Islet of Langerhans (tissue), 1 donor: ENCODE measurements around the gene OSBPL8.
"Not testable (repeated sequence)": the region's sequence is repeated elsewhere in the genome, so short reads cannot be mapped to it uniquely, and the experiment has no call there.

Experiments
- FAIRE-seq: peaks from one replicate; lab custom pipeline; 2011; peaks lifted over from hg19 to GRCh38; lab: Jason Lieb, UNC

OSBPL8 gene

DNA sequence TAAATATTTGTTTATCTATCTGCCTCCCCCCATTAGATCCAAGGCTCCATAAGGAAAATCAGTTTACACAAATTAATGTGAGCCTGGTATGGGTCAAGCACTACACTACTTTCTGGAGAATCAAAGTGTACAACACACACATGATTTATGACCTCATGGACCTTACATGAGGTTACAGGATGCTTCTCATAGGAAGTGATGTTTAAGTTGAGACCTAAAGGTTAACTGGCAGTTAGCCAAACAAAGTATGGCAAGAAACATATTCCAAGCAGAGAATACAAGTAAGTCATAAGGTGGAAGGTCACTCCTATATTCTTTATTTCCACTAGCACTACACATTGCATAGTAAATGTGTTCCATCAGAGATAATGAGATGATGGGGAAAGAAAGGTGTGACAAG is 39.2 kb downstream of the OSBPL8 start:
- no peak for FAIRE-seq

DNA sequence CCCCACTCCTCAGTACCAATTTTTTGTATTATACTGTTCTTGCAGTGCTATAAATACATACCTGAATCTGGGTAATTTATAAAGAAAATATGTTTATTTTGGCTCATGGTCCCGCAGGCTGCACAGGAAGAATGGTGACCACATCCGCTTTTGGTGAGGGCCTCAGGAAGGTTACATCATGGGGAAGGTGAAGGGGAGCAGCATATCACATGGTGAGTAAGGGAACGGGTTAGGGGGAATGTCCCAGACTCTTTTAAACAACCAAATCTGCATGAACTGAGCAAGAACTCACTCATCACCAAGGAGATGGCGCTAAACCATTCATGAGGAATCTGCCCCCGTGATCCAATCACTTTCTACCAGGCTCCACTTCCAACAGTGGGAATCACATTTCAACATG is 40.0 kb downstream of the OSBPL8 start:
- no peak for FAIRE-seq

DNA sequence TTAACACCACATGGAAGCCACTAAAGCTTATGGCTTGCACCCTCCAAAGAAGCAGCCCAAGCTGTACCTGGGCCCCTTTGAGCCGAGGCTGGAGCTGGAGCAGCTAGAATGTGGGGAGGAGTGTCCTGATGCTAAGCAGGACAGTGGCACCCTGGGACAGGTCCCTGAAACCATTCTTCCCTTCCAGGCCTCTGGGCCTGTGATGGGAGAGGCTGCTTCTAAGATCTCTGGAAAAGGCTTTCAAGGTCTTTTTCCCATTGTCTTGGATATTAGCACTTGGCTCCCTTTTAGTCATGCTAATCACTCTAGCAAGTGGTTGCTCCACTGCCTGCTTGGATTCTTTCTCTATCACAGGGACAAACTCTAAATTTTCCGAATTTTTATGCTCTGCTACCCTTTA is 40.9 kb downstream of the OSBPL8 start:
- no peak for FAIRE-seq

DNA sequence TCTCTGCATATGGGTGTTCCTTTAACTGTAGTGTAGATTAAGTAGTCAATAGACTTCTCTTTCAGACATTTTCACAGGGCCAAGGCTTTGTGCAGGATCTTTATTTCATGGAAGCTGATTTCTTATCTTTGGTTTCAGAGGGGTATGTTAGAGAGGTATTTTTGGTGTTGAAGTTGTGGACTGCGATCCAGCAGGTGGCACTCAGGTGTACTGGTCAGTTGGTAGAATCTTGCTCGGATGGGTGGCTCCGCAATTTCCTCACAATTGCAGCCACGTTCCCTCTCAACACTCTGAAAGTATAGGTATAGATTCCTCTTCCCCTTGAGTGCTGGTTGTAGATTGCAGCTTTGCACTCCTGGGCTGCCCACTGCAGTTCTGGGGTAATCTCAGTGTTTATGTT is 44.3 kb downstream of the OSBPL8 start:
- no peak for FAIRE-seq

DNA sequence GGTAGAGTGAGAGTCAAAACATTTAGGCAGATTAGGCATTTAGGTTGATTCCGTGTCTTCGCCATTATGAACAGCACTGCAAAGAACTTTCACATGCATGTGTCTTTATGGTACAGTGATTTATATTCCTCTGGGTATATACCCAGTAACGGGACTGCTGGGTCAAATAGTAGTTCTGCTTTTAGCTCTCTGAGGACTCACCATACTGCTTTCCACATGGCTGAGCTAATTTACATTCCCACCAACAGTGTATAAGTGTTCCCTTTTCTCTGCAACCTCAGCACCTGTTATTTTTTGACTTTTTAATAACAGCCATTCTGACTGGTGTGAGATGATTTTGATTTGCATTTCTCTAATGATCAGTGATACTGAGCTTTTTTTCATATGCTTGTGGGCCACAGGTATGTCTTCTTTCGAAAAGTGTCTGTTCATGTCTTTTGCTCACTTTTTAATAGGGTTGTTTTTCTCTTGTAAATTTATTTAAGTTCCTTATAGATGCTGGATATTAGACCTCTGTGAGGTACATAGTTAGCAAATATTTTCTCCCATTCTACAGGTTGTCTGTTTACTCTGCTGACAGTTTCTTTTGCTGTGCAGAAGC is 48.4 kb downstream of the OSBPL8 start:
- FAIRE-seq, result not testable (repeated sequence)

DNA sequence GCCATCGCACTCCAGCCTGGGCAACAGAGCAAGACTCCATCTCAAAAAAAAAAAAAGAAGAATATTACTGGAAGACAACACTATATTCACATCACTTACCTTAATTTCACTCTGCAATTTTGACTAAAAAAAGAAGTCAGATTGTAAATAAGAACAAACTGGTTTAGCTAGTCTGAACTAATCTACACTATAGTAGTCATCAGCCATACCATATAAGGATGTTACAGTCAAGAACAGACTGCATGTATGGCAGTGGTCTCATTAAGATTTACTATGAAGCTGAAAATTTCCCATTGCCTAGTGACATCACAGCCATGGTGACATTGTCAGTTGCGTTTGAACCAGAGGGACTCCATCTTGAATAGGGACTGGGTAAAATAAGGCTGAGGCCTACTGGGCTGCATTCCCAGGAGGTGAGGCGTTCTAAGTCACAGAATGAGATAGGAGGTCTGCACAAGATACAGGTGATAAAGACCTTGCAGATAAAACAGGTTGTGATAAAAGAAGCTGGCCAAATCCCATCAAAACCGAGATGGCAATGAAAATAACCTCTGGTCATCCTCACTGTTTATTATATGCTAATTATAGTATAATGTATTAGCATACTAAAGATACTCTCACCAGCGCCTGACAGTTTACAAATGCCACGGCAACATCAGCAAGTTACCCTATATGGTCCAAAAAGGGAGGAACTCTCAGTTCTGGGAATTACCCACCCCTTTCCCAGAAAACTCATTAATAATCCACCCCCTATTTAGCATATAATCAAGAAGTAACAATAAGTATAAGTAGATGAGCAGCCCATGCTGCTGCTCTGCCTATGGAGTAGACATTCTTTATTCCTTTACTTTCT is 51.2 kb downstream of the OSBPL8 start:
- FAIRE-seq, result no peak

DNA sequence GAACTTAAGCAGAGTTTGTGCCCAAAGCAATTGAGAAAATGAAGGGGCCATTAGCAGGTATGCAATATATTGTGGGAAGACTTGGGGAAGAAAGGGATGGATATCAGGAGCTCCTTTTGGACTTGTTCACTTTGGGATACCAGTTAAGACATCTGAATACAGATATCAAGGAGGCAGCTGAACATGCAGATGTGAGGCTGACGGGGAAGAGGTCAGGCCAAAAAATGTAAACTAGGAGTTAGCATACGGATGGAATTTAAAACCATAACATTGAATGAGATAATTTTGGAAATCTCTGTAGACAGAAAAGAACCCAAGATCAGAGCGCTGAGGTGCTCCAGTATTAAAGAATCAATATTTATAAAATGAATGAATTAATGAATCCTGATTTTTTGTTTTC is 53.4 kb downstream of the OSBPL8 start:
- no peak for FAIRE-seq

DNA sequence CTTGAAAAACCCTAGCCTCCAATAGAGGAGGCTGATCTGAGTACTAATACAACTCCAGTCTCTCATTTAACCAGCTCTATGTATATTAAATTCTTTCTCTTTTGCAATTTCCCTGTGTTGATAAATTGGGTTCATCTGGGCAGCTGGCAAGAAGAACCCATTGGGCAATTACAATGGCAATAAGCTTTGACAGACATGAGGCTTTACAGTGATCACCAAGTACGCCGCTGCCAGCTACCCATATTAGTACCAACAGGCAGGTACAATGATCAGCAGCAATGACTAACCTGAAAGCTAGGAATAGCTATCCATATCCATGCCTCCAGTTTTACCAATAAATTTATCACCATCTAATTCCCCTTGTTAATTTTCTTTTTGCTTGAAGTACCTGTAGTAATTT is 54.5 kb downstream of the OSBPL8 start:
- FAIRE-seq, result no peak

DNA sequence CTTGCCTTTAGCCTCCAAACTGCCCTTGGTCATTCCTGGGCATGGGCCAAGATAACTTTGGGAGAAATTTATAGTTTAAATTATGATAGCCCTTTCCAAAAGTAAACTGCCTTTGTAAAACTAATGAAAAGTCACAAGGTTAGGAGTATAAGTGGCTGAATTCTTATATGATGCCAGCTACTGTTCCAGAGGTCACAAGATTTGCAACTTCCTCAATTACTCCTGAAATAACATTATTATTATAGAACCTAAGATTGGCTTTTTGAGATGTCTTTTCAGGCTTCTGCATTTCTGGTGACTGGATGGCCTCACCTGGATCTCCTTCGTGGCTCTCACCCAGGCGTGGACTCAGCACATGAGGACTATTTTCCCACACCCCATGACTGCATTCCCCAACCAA is 55.0 kb downstream of the OSBPL8 start:
- no peak for FAIRE-seq

DNA sequence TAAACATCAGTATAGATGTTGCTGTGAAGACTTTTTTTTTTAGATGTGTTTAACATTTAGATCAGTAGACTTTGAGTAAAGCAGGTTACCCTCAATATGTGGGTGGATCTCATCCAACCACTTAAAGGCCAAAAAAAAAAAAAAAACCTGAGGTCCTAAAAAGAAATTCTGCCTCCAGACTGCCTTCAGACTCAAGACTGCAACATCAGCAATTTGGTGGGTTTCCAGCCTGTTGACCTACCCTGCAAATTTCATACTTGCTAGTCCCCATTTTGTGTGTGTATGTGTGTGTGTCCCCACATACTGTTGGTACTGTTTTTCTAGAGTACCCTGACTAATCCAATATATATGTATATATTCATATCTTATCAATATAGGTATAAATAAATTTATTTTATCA is 55.6 kb downstream of the OSBPL8 start:
- FAIRE-seq, result no peak

DNA sequence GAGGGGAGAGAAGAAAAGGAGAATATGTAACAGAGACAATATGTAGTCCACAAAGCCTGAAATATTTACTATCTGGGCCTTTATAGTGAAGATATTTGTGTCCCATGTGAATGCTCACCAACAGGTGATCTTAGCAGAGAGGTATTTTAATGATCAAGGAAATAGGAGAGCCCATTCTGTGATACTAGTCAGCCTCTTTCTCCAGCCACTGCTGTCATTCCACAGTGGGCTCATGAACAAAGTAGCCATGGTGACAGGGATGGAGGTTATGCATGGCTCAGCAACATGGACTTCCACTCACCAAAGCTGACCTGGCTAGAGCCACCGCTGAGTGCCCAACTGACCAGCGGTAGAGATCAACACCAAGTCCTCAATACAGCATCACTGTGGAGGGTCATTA is 58.2 kb downstream of the OSBPL8 start:
- FAIRE-seq, result no peak

DNA sequence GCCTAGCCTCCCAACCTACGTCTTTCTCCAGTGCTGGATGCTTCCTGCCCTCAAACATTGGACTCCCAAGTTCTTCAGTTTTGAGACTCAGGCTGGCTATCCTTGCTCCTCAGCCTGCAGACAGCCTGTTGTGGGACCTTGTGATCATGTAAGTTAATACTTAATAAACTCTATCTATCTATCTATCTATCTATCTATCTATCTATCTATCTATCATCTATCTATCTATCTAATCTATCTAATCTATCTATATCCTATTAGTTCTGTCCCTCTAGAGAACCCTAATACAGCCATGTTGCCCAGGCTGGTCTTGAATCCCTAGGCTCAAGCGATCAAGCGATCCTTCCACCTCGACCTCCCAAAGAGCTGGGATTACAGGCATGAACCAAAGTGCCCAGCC is 60.4 kb downstream of the OSBPL8 start:
- not testable (repeated sequence) for FAIRE-seq

DNA sequence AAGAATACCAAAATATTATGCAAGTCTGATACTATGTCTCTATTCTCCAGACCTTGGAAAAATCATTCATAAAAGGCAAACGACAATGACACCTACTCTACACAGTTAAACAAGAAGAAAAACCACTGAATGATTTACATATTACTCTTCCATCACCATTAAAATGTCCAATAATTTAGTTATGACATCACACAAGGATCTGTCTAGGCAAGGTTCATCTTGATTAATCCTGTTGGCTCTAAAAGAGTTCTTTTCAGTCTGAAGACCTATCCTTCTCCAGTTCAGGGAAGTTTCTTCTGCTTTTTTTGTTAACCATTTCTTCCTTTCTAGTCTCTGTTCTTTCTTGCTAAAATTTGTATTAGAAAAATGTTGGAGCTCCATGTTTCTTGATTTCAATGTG is 64.0 kb downstream of the OSBPL8 start:
- no peak for FAIRE-seq

DNA sequence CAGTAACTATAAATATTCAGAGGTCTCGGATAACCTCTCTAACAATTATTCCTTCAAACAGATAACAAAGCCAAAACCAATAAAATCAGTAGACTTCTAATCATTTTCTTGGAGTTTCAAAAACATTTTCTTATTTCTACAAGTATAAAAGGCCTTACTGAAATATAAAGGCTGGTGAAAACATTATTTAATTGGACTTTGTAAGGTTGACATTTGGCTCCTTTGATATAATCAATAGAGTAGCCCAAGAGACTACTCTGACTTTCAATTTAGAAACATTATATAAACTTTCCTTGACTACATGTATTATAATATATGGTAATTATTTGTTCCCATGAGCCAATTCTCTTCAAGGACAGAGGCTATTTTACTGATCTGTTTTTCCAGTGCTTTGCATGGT is 68.3 kb downstream of the OSBPL8 start:
- no peak for FAIRE-seq

DNA sequence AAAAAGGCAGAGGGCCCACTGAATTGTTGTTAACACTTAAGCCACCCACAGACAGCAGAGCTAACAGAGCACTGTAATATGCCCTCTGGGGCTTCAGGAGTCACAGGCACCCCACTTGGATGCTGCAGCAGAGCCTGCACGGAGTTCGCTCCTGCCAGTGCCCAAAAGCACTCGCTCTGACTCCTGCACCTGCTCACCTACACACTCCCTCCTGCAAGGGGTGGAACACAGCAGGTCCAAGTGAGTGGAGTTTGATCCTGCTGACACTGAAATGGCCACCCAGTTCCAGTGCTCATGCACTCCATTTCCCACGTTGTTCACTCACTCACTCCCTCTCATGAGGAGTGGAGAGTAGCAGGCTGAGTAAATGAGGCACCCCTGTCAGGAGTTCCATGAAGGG is 68.8 kb downstream of the OSBPL8 start:
- no peak for FAIRE-seq

DNA sequence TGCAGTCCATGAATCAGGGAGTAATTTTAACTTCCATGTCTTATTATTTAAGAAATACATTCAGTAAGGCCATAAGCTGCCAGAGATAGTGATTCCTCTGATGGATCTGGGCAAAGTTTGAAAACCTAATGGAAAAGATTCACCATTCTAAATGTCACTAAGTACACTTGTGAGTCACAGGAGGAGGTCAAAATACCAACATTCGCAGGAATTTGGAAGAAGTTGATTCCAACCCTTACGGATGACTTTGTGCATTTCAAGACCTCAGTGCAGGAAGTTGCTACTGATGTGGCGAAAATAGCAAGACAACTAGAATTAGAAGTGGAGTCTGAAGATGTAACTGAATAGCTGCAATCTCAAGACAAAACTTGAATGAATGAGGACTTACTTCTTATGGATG is 69.8 kb downstream of the OSBPL8 start:
- FAIRE-seq, result no peak

DNA sequence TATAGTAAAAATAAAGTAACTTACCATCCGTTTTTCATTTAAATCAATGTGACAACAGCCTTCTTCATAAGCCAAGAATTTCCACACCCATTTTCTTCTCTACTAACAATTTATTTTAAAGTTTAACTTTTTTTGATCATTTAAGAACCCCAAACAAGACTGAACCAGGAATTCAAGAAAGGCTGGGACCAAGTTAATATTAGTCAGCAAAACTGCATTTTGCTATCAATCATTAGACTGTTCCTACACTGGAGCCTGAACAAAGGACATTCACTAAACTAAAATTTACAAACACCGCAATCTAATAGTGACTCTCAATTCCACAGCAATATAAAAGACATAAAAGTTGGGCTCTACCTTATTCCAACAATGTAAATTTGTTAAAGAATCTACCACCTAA is 73.6 kb downstream of the OSBPL8 start:
- peak; percentile 24 for FAIRE-seq

DNA sequence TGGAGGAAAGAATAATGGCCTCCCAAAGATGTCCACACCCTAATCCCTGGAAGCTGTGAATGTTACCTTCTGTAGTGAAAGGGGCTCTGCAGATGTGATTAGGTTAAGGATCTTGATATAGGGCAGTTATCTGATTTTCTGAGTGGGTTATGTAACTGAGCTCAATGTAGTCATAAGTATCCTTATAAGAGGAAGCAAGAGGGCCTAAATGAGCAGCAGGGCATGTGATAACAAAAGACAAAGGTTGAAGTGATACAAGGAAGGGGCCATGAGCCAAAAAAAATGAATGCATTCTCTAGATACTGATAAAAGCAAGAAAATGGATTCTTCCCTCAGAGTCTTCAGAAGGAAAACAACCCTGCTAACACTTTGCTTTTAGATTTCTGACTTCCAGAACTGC is 78.8 kb downstream of the OSBPL8 start:
- no peak for FAIRE-seq

DNA sequence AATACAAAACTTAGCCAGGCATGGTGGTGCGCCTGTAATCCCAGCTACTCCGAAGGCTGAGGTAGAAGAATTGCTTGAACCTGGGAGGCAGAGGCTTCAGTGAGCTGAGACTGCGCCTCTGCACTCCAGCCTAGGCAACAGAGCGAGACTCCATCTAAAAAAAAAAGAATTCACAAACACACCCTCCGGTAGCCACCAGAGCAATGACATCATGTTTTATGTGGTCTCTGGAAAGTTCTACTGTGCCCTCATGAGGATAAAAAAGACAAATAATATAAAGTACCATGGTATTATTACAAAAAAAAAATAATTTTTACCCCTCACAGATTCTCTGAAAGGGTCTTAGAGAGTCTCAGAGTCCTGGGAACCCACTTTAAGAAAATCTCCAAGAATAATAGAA is 81.5 kb downstream of the OSBPL8 start:
- no peak for FAIRE-seq

DNA sequence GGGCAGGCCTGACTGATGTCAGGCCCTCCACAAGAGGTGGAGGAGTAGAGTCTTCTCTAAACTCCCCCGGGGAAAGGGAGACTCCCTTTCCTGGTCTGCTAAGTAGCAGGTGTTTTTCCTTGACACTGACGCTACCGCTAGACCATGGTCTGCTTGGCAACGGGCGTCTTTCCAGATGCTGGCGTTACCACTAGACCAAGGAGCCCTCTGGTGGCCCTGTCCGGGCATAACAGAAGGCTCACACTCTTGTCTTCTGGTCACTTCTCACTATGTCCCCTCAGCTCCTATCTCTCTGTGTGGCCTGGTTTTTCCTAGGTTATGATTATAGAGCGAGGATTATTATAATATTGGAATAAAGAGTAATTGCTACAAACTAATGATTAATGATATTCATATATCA is 86.7 kb downstream of the OSBPL8 start:
- FAIRE-seq, result not testable (repeated sequence)

DNA sequence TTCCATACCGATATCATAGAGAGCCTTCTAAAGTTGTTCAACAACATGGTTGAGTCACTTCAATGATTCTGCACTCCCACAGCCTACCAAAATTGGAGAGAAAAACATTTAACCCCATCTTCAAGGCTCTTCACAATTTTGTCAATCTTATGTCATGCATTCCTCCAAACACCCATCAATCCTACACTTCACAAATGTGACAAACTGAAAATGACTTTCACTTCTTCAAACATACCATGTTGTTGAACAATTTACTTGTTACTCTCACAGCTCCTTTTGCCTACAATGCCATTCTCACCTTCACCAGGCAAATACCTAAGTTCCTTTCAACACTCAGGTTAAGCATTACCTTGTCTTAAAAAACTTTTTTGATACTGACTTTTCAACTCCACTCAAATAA is 88.0 kb downstream of the OSBPL8 start:
- no peak for FAIRE-seq

DNA sequence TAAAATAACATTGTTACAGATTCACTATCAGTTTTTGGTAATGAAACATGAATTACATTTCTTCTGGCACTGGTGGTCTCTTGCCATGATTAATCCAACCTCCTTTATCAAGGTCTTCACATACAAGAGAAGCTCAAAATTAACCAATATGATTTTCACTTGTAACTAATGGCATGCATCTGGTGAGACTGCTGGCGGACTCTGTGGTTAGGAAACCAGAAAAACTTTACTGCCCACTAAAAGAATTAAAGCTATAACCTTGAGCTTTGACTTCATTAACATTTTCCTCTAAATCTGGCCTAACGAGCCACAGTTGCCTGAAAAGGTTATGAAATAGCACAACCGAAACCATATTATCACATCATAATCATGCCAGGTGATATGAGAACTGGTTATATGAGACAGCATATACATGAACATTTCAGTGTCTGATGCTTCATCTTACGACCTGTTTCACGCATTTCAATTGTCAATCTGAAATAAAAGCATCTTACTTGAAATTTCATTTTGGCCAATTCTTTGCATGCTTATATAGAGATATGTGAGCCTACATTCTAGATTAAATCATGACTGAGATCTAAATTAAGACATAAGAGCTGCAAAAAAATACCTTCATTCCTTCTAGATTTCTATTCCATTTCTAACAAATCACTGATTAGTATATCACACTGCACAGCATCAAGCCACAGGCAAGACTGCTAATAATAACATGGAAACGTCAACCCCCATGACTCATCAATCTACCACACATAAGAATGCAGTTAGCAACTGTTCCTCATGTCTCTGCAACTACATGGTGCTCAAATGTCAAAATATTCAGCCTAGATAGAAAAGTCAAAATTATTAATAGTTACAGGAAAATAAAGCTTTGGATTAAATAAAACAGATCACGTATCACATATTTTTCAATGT is 89.3 kb downstream of the OSBPL8 start:
- peak; percentile 64 for FAIRE-seq

DNA sequence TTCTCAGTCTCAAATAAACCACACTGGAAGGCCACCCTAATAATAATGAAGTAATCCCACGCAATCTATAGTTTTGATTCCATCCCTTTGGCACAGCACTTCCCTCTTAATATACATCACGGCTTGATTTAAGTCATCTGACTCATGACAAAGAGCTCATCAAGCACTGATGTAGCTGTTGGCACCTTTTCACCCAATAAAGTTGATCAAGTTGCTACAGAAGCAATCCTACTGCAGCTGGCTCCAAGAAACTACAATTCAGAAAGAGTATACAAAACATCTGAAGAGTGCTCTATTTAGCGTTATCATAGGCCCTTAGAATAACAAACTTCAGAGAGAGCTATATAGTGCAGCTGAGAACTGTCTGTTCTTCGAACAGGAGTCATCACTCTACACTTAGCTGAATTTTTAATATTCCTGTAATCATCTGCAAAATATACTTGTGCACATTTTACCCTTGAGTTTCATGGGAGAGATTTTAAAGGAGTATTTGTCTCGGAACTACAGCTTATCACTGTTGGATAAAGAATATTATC is 94.9 kb downstream of the OSBPL8 start:
- FAIRE-seq, result no peak
